Erythroblast (primary cell): ENCODE measurements around the gene ABCA9.
"Not testable (repeated sequence)": the region's sequence is repeated elsewhere in the genome, so short reads cannot be mapped to it uniquely, and the experiment has no call there.

Source experiments
- GATA1 ChIP-seq: IDR thresholded peaks from 2 replicates; pipeline ENCODE4 v1.6.1; 2011; ENCODE audit warnings: low read depth, mild to moderate bottlenecking, control low read depth, low read length, moderate library complexity
- POLR2A ChIP-seq: IDR thresholded peaks from 2 replicates; pipeline ENCODE4 v1.6.1; 2011; ENCODE audit warnings: mild to moderate bottlenecking, low read length

DNA sequence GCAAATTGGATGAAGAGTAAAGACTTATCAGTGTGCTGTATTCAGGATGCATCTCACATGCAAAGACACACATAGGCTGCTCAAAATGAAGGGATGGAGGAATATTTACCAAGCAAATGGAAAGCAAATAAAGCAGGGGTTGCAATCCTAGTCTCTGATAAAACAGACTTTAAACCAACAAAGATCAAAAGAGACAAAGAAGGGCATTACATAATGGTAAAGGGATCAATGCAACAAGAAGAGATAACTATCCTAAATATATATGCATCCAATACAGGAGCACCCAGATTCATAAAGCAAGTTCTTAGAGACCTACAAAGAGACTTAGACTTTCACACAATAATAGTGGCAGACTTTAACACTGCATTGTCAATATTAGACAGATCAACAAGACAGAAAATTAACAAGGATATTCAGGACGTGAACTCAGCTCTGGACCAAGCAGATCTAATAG, 12.1 kb upstream of the ABCA9 start:
- TF ChIP-seq POLR2A, GATA1: not testable (repeated sequence)
